Left kidney (tissue), 8 donors: ENCODE data around the gene ANKRD62. TPM values are rescaled to one million over a fixed set of nuclear protein-coding genes. Genes with fewer than 3 reads are reported as not detected.

Experiments
- DNase-seq: peaks from one replicate; pipeline ENCODE4 v3.0.0-alpha.2; 2013
- long read RNA-seq, 8 donors: transcript quantifications; one replicate each; lab custom pipeline, GENCODE V29; 2026
- polyA plus RNA-seq: library from polyadenylated mRNA; unstranded; fragments of 120-200 nt; gene quantifications from one replicate; pipeline ENCODE4 v1.2.1, GENCODE V29; 2013; ENCODE audit not compliant: insufficient read length

Gene ANKRD62
- 0.10 TPM for polyA plus RNA-seq
- long read RNA-seq, donor 1, result 0 reads
- long read RNA-seq, donor 2, result 0 reads
- long read RNA-seq, donor 3, result 0 reads
- long read RNA-seq, donor 4, result 0 reads
- long read RNA-seq, donor 5, result 0 reads
- long read RNA-seq, donor 6, result 0 reads
- long read RNA-seq, donor 7, result 0 reads
- long read RNA-seq, donor 8, result 0 reads

DNA sequence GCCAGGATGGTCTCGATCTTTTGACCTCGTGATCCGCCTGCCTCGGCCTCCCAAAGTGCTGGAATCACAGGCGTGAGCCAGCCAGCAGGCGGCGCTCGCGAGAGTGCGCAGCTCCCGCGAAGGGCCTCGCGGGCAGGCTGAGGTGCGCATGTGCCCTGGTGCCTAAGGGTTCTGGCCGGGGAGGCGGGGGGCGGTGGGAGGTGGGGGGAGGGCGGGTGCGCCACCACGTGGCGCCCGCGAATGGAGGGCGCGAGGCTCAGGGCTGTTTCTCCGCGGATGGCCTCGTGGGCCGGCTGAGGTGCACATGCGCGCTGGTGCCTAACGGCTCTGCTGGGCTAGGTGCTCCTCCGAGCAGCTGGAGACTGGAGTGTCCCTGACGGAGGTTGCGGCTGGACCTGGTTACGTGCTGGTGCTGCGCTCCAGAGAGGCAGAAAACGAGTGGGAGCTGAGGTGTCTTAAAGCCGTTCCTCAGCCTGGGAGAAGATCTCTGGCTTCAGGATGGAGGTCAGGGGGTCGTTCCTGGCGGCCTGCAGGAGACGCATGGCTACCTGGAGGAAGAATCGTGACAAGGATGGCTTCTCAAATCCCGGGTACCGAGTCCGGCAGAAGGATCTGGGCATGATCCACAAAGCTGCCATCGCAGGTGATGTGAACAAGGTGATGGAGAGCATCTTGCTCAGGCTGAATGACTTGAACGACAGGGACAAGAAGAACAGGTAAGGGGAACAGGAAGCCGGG is at the start of gene ANKRD62:
Gene ANKRD62, plus strand, starts transcription at position 324 of the 738 bp plus-strand sequence. Its CDS starts 175 bp downstream, at position 499.
- no peak for DNase-seq

DNA sequence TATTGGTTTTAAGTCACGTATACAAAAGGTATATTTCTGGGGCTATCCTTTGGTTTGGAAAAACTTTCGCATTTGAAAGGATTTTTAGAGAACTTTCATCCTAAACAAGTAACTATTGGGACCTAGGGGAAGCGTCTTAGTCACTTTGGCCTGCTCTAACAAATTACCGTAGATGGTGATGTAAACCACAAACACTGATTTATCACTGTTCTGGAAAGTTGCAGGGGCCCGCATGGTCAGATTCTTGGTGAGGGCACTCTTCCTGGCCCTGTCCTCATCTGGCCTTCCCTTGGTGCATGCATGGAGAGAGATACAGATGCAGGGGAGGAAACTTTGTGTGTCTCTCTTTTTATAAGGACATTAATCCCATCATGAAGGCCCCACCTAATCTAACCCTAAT is 49.1 kb upstream of the ANKRD62 start:
- DNase-seq, result no peak

GRCh38 chr18:12046046-12046750 is 47.4 kb upstream of the ANKRD62 start:
- DNase-seq, result no peak

GRCh38 chr18:12046751-12047335 is 46.8 kb upstream of the ANKRD62 start:
- DNase-seq, result no peak

- DNase-seq, result no peak
Observed at GRCh38 chr18:12048010-12048826, 45.4 kb upstream of the ANKRD62 start.

DNA sequence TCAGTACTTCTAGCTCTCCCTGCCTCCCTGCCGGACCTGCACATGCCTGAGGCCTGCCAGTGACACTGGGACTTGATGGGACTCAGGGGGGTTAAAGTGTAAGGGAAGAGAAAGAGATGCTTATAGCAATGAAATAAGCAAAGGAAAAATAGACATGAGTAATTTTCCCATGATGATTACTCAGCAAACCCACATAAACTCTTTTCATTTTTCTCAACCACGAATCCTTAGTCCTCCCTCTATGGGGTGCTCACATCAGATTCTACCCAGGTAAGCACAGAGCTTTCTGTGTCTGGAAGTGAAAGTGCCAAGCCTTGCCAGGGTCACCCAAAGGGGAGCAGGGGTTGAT is 44.8 kb upstream of the ANKRD62 start:
- DNase-seq, result no peak

- no peak for DNase-seq
Observed at GRCh38 chr18:12049978-12050811, 43.4 kb upstream of the ANKRD62 start.

GRCh38 chr18:12052866-12053265 is 40.8 kb upstream of the ANKRD62 start:
- no peak for DNase-seq

GRCh38 chr18:12053289-12053688 is 40.4 kb upstream of the ANKRD62 start:
- no peak for DNase-seq

GRCh38 chr18:12056034-12056883 is 37.4 kb upstream of the ANKRD62 start:
- no peak for DNase-seq

DNA sequence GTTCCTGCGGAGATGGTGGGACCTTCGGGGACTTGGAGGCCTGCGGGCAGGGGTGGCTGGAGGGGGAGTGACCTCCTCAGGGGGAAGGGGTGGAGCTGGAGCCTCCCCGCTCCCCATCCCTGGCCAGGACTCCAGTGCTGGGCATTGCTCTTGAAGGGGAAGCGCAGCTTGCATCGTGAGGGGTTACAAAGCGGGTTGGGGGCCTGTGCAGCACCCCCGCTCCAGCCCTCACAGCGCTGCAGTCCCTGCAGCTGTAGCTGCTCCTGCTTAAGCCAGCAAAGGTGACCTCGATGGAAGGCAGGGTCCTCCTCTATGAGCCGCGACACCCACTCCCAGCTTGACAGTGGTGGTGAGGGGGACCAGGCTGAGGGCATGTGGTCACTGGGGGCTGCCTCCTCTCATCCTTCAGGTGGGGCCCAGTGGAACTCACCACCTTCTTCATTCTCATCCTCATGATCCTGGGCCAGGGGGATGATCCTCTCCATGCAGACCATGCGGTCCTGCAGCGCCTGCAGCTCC is 36.7 kb upstream of the ANKRD62 start:
- DNase-seq, result no peak

DNA sequence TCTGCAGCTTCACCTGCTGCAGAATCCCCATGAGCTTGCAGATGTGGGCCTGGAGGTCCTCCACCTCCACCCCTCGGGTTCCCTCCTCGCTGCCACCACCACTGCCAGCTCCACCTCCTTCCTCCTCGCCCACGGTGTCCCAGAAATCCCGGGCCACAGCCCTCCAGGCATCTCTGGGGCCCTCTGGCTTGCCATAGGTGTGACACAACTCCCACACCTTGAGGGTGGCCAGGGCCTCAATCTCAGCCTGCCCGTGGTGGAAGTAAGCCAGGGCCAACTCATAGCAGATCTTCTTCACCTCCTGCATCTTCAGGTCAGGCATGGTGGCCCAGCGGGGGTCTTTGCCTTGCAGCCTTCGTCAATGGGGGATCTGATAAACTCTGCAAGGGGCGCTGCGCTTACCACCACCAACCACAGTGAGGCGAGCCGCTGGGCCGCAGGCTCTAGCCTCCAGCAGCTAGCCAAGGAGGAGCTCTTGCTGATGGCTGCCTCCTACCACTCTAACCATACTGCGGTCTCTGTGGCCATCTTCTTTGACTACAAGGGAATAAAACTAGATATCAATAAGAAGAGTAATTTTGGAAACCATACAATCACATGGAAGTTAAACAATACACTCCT is 36.1 kb upstream of the ANKRD62 start:
- no peak for DNase-seq

DNA sequence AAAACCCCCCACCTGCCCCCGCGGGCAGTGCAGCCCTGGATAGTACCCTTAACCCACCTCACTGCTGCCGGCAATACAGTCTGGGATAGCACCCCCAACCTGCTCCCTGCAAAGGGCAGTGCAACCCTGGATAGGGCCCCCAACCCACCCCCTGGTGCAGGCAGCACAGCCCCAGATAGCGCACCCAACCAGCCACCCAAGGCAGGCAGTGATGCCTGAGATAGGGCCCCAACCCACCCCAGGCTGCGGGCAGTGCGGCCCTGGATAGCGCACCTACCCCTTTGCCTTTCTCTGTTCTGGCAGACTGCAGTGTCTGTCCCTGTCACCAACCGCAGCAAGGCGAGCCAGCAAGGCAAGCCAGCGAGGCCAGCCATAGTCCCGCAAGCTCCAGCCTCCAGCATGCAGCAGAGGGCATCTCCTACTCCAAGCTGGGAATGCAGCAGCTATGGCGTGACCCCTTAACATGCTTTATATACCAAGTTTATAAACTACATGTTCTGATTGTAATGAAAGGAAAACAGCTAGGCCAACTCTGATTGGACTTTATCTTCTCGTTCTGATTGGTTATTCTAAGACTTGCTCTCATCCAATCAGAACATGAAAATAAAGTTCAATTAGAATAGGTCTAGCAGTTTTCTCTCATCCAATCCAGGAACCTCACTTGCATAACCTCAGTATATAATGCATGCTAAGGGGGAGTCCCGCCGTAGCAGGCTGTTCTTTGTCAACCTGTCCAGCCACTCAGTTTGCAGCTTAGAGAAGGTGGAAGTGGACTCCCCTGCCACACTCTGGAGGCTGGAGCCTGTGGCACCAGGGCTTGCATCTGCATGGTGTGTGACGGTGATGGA is 34.1 kb upstream of the ANKRD62 start:
- no peak for DNase-seq

DNA sequence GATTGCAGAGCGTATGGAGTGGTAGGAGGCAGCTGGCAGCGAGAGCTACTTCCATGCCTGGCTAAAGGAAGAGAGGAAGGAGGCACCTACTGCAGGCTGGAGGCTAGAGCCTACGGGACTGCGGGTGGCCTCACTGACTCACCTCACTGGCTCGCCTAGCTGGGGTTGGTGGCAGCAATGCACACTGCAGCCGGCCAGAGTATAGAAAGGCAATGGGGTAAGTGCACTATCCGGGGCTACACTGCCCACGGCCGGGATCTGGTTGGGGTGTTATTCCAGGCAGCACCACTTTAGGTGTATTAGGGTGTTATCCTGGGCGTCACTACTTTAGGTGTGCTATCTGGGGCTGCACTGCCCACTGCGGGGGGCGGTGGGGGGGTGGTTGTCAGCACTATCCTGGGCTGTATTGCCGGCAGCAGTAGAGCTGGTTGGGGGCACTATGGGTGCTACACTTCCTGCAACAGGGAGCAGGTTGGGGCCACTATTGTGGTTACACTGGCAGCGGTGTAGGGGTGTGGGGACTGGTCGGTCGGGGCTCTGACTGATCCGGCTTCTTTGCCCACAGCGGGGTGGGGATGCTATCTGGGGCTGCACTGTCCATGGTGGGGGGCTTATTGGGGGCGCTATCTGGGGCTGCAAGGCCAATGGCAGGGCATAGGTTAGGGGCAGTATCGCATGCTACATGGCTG is 33.3 kb upstream of the ANKRD62 start:
- no peak for DNase-seq

GRCh38 chr18:12061685-12062084 is 32.0 kb upstream of the ANKRD62 start:
- no peak for DNase-seq

GRCh38 chr18:12062974-12063373 is 30.7 kb upstream of the ANKRD62 start:
- no peak for DNase-seq

GRCh38 chr18:12064086-12064763 is 29.4 kb upstream of the ANKRD62 start:
- DNase-seq, result no peak
